LNCaP clone FGC (cell line): ENCODE results near the gene SAPCD1.

Experiments used
- DNase-seq: peaks from one replicate; pipeline ENCODE4 v3.0.0-alpha.2; 2011; ENCODE audit warnings: low read depth
- H3K4me3 ChIP-seq: 2 replicates; pipeline ENCODE4 v1.5.1; 2011; ENCODE audit warnings: mild to moderate bottlenecking, low read depth, low read length, control low read depth
- CTCF ChIP-seq: IDR thresholded peaks from 2 replicates; pipeline ENCODE4 v1.5.1; 2012; ENCODE audit warnings: mild to moderate bottlenecking; ENCODE audit not compliant: control insufficient read depth, insufficient read depth; ENCODE audit errors: extremely low read depth

The SAPCD1 gene

GRCh38 chr6:31752739-31753319 is 9.6 kb upstream of the SAPCD1 start:
- H3K4me3 ChIP-seq, result no peak overlapping the region
- no peak for TF ChIP-seq CTCF
- no peak for DNase-seq

GRCh38 chr6:31758281-31758680 is 4.2 kb upstream of the SAPCD1 start:
- no peak for DNase-seq
- TF ChIP-seq CTCF, result no peak
- H3K4me3 ChIP-seq, result no peak overlapping the region

GRCh38 chr6:31760790-31761189 is 1.7 kb upstream of the SAPCD1 start:
- no peak for DNase-seq
- no peak for TF ChIP-seq CTCF
- no peak overlapping the region for H3K4me3 ChIP-seq

- H3K4me3 ChIP-seq, result no peak overlapping the region
- no peak for TF ChIP-seq CTCF
- DNase-seq, result no peak
These were observed 1.1 kb upstream of the SAPCD1 start for GRCh38 chr6:31761343-31761742.

- no peak for DNase-seq
- no peak overlapping the region for H3K4me3 ChIP-seq
- no peak for TF ChIP-seq CTCF
These were observed 592 bp downstream of the SAPCD1 start for GRCh38 chr6:31762878-31763618.

- no peak for DNase-seq
- no peak overlapping the region for H3K4me3 ChIP-seq
- TF ChIP-seq CTCF, result no peak
These were observed 1.1 kb downstream of the SAPCD1 start for GRCh38 chr6:31763619-31763940.

GRCh38 chr6:31764198-31764597 is 1.7 kb downstream of the SAPCD1 start:
- no peak for TF ChIP-seq CTCF

More at GRCh38 chr6:31764198-31764597, 1.7 kb downstream of the SAPCD1 start:
- DNase-seq, result no peak
- H3K4me3 ChIP-seq, result no peak overlapping the region
